Thyroid gland (tissue), 4 donors: ENCODE data around the gene CREB5.

Experiments
- CTCF ChIP-seq, 6 experiments: fragments of 200-600 bp in 3 of 6; fragments of 450-650 bp in 3 of 6; sonication (generic) in 3 of 6; IDR thresholded peaks; one replicate each; pipeline ENCODE4 v1.5.1; 2016 to 2019; ENCODE audit warnings: antibody characterized with exemption in 6 of 6, mild to moderate bottlenecking in 2 of 6, inconsistent platforms in 1 of 6, moderate library complexity in 1 of 6
- POLR2A ChIP-seq, 2 donors: fragments of 450-650 bp; IDR thresholded peaks; one replicate each; pipeline ENCODE4 v1.6.1; 2017; ENCODE audit warnings: antibody characterized with exemption in 2 of 2, mild to moderate bottlenecking in 2 of 2, moderate library complexity in 1 of 2

GRCh38 chr7:28432105-28432504, 19.8 kb downstream of the CREB5 start:
- no peak for TF ChIP-seq CTCF (IDR thresholded peaks at IDR 0.05)
- TF ChIP-seq POLR2A (IDR thresholded peaks at IDR 0.05) = no peak
